RWPE2 (cell line): Measurements from ENCODE around the gene ARHGAP21.
A peak's percentile ranks its signal among the peaks of the same experiment; 100 is the strongest.

Experiments
- ATAC-seq: fragments of 200-7000 bp; cut with Tn5 transposase; 3 replicates; pipeline ENCODE4 v1.9.1; 2021; ENCODE audit warnings: low read depth
- DNase-seq: peaks from one replicate; pipeline ENCODE4 v3.0.0-alpha.2; 2020; ENCODE audit warnings: low spot score
- H3K27ac ChIP-seq: fragments of 450-650 bp; 2 replicates; pipeline ENCODE4 v1.5.1; 2017; ENCODE audit warnings: mild to moderate bottlenecking; ENCODE audit not compliant: poor library complexity, severe bottlenecking
- H3K27me3 ChIP-seq: fragments of 250-450 bp; sonication (Bioruptor Pico); 2 replicates; pipeline ENCODE4 v1.5.1; 2021; ENCODE audit warnings: mild to moderate bottlenecking, moderate library complexity; ENCODE audit not compliant: insufficient read depth, poor library complexity, severe bottlenecking
- H3K36me3 ChIP-seq: fragments of 250-450 bp; sonication (Bioruptor Pico); 2 replicates; pipeline ENCODE4 v1.5.1; 2020; ENCODE audit warnings: low read depth, mild to moderate bottlenecking, moderate library complexity
- H3K4me1 ChIP-seq: fragments of 250-450 bp; sonication (Bioruptor Pico); 2 replicates; pipeline ENCODE4 v1.5.1; 2021; ENCODE audit warnings: mild to moderate bottlenecking, moderate library complexity; ENCODE audit not compliant: insufficient read depth, poor library complexity, severe bottlenecking
- H3K4me3 ChIP-seq: fragments of 250-450 bp; sonication (Bioruptor Pico); 2 replicates; pipeline ENCODE4 v1.5.1; 2021; ENCODE audit warnings: mild to moderate bottlenecking, moderate library complexity; ENCODE audit not compliant: severe bottlenecking
- H3K9me3 ChIP-seq: fragments of 250-450 bp; sonication (Bioruptor Pico); 2 replicates; pipeline ENCODE4 v1.5.1; 2021; ENCODE audit warnings: mild to moderate bottlenecking, moderate library complexity; ENCODE audit not compliant: severe bottlenecking
- CTCF ChIP-seq: fragments of 450-650 bp; IDR thresholded peaks from one replicate; pipeline ENCODE4 v1.5.1; 2017; ENCODE audit warnings: mild to moderate bottlenecking, moderate library complexity; ENCODE audit not compliant: poor library complexity, severe bottlenecking

Gene ARHGAP21

GRCh38 chr10:24711465-24711864 is 12.2 kb downstream of the ARHGAP21 start:
- Histone ChIP-seq H3K27me3 (no peaks in the 10 kb centered on the region), H3K27ac (no peak overlapping the region), H3K9me3 (no peaks in the 10 kb centered on the region), H3K4me1 (peaks cover 26% of the 10 kb centered on the region), H3K4me3 (no peak overlapping the region), H3K36me3 (no peaks in the 10 kb centered on the region; the same call in 1 of the 2 replicates)
- ATAC-seq (no peak), DNase-seq (no peak)
- no peak for TF ChIP-seq CTCF

GRCh38 chr10:24708081-24708480 is 15.6 kb downstream of the ARHGAP21 start:
- Histone ChIP-seq H3K27me3 (no peaks in the 10 kb centered on the region), H3K36me3 (no peaks in the 10 kb centered on the region), H3K27ac (peak overlapping the region; percentile 65), H3K9me3 (no peaks in the 10 kb centered on the region), H3K4me3 (no peak overlapping the region), H3K4me1 (peaks cover 30% of the 10 kb centered on the region)
- no peak for DNase-seq
- no peak for ATAC-seq
- TF ChIP-seq CTCF = no peak

- DNase-seq (no peak), ATAC-seq (no peak)
- Histone ChIP-seq H3K27me3 (no peaks in the 10 kb centered on the region), H3K4me1 (peaks cover 30% of the 10 kb centered on the region), H3K36me3 (no peaks in the 10 kb centered on the region), H3K4me3 (no peak overlapping the region), H3K27ac (peak overlapping the region; percentile 65), H3K9me3 (no peaks in the 10 kb centered on the region)
- no peak for TF ChIP-seq CTCF
Observed at GRCh38 chr10:24707445-24707844, 16.2 kb downstream of the ARHGAP21 start.

GRCh38 chr10:24706479-24707118 is 17.1 kb downstream of the ARHGAP21 start:
- Histone ChIP-seq H3K27me3 (no peaks in the 10 kb centered on the region), H3K9me3 (no peaks in the 10 kb centered on the region), H3K36me3 (no peaks in the 10 kb centered on the region), H3K4me1 (peaks cover 30% of the 10 kb centered on the region), H3K4me3 (no peak overlapping the region), H3K27ac (peak overlapping the region; percentile 65)
- peak; percentile 74 for DNase-seq
- peak; percentile 100 for ATAC-seq
- TF ChIP-seq CTCF = no peak

GRCh38 chr10:24703700-24704099 is 20.0 kb downstream of the ARHGAP21 start:
- H3K27me3 ChIP-seq = no peaks in the 10 kb centered on the region
- H3K4me3 ChIP-seq = no peak overlapping the region
- no peak for ATAC-seq
- no peak for TF ChIP-seq CTCF
- no peaks in the 10 kb centered on the region for H3K9me3 ChIP-seq
- H3K27ac ChIP-seq = no peak overlapping the region
- no peaks in the 10 kb centered on the region for H3K36me3 ChIP-seq
- no peak for DNase-seq
- peaks cover 46% of the 10 kb centered on the region for H3K4me1 ChIP-seq
